Thyroid gland (tissue), 4 donors: ENCODE data around the gene TMTC3.

ENCODE experiments used
- CTCF ChIP-seq, 6 experiments: fragments of 200-600 bp in 3 of 6; fragments of 450-650 bp in 3 of 6; sonication (generic) in 3 of 6; IDR thresholded peaks; one replicate each; pipeline ENCODE4 v1.5.1; 2016 to 2019; ENCODE audit warnings: antibody characterized with exemption in 6 of 6, mild to moderate bottlenecking in 2 of 6, inconsistent platforms in 1 of 6, moderate library complexity in 1 of 6
- POLR2A ChIP-seq, 2 donors: fragments of 450-650 bp; IDR thresholded peaks; one replicate each; pipeline ENCODE4 v1.6.1; 2017; ENCODE audit warnings: antibody characterized with exemption in 2 of 2, mild to moderate bottlenecking in 2 of 2, moderate library complexity in 1 of 2

- no peak for TF ChIP-seq CTCF (IDR thresholded peaks at IDR 0.05)
- no peak for TF ChIP-seq POLR2A (IDR thresholded peaks at IDR 0.05)
These were observed 103.8 kb downstream of the TMTC3 start for GRCh38 chr12:88245905-88246304.
